Loucy (cell line): ENCODE results near the gene IL1RAPL2.

ENCODE experiments used
- EZH2phosphoT487 ChIP-seq: fragments of 200-600 bp; IDR thresholded peaks from 2 replicates; pipeline ENCODE4 v1.6.1; 2018; ENCODE audit warnings: antibody characterized with exemption, mild to moderate bottlenecking, moderate library complexity, borderline replicate concordance
- TF ChIP-seq, protein P1 (sequence below): fragments of 200-600 bp; sonication (generic); conservative IDR thresholded peaks from 2 replicates; pipeline ENCODE4 v1.5.1; 2014; ENCODE audit warnings: mild to moderate bottlenecking, antibody characterized with exemption, low read length

DNA sequence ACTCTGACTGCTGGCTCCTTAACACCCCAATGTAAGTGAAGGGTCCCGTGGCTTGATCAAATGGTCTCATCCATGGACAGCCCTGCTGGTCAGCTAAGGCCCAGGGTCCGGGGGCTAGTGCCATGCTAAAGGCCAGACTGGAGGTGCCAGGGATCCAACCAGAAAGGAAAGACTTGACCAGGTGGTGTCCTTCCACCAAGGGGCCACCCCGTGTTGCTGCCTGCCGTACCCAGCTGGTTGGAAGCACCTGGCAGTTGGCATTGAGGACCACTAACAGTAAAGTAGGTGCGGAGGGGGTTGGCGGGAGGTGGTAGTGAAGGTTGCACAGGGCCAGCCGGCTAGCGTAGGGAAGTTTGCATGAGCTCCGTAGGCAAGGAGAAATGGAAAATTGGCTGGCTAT, 1.7 kb upstream of the IL1RAPL2 start:
- TF ChIP-seq, protein P1, sequence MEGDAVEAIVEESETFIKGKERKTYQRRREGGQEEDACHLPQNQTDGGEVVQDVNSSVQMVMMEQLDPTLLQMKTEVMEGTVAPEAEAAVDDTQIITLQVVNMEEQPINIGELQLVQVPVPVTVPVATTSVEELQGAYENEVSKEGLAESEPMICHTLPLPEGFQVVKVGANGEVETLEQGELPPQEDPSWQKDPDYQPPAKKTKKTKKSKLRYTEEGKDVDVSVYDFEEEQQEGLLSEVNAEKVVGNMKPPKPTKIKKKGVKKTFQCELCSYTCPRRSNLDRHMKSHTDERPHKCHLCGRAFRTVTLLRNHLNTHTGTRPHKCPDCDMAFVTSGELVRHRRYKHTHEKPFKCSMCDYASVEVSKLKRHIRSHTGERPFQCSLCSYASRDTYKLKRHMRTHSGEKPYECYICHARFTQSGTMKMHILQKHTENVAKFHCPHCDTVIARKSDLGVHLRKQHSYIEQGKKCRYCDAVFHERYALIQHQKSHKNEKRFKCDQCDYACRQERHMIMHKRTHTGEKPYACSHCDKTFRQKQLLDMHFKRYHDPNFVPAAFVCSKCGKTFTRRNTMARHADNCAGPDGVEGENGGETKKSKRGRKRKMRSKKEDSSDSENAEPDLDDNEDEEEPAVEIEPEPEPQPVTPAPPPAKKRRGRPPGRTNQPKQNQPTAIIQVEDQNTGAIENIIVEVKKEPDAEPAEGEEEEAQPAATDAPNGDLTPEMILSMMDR, result no peak
- TF ChIP-seq EZH2phosphoT487, result no peak
